ENCODE data around the gene TRDMT1.
A peak's percentile ranks its signal among the peaks of the same experiment; 100 is the strongest.

The TRDMT1 gene

GRCh38 chr10:17200912-17201793, at the start of gene TRDMT1:
TSS of gene TRDMT1 (minus strand) at chr10:17201672. CDS start at chr10:17201634, 38 bp downstream.
- DNase-seq: peak; percentile 61

DNA sequence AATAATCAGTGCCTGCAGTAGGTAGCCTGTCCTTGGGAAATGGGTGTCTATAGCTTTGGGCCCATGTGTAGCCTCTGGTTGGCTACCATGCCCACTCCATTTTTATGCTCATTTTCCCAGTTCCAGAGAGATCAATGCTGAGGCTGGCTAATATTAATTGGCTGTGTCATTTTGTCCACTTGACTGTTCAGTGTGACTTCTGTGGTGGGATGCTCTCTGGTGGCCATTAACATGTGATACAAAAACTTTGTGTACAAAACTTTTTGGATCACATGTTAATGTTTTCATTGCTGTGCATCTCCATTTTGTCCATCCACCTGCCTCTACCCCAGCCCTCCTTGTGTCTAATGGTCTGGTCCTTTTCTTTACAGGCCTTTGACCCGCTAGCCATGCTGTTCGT, 49.3 kb upstream of the TRDMT1 start:
- DNase-seq: no peak

DNA sequence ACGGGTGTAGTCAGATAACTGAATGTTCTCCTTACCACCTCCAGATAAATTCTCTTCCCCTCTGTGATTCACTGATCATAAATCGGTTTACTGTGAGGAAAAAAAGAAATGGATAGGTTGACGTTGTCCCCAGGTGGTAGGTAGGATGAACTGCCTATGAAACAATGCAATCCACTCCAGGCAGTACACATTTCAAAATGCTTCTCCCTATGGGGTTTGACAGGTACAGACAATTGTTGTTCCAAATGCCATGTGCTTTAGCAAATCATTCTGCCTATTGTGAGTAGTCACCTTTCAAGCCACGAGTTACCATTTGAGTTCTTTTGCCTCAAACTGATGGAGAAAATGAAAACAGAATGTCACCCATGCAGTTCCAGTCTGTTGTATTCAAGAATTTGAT, 48.3 kb upstream of the TRDMT1 start:
- no peak for DNase-seq

GRCh38 chr10:17248964-17249363, 47.5 kb upstream of the TRDMT1 start:
- DNase-seq: no peak

DNA sequence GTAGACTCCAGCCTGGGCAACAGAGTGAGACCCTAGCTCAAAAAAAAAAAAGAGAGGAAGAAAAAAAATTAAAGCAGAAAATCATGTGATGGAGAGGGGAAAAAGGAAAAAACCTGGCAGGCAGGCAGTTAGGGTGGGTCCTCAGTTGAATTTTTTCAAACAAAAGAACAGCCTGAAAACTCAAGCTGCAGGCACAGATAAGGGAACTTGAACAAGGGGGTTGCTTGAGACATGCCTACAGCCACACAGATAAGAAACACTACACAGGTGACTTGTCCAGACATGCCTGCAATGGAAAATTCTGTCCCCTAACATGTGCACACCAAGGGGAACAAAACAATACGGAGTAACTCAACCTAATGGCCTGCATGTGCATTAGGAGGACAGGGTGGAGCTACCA, 45.7 kb upstream of the TRDMT1 start:
- DNase-seq: no peak

- DNase-seq: no peak
Observed at GRCh38 chr10:17244700-17245365, 43.4 kb upstream of the TRDMT1 start.

DNA sequence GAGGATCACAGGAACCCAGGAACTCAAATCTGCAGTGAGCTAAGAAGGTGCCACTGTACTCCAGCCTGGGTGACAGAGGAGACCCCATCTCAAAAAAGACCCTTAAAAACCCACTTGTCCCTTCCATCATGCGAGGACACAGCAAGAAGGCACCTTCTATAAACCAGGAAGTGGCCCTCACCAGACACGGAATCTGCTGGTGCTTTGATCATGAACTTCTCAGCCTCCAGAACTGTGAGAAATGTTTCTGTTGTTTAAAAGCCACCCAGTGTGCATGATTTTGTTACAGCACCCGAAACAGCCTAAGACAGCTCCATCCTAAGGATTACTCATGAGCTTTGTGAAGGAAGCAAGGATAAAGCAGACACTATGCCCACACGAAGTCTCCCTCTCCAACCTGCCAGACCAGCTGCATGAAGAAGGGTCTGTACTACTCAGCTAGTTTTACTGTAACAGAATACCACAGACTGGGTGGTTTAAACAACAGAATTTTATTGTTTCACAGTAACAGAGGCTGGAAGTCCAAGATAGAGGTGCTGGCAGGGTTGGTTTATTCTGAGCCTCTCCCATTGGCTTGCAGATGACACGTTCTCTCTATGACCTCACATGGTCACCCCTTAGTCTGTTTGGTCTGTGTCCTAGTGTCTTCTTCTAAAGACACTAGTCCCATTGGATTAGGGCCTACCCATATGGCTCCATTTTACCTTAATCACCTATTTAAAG, 40.3 kb upstream of the TRDMT1 start:
- no peak for DNase-seq

GRCh38 chr10:17240616-17241015, 39.1 kb upstream of the TRDMT1 start:
- DNase-seq: no peak

DNA sequence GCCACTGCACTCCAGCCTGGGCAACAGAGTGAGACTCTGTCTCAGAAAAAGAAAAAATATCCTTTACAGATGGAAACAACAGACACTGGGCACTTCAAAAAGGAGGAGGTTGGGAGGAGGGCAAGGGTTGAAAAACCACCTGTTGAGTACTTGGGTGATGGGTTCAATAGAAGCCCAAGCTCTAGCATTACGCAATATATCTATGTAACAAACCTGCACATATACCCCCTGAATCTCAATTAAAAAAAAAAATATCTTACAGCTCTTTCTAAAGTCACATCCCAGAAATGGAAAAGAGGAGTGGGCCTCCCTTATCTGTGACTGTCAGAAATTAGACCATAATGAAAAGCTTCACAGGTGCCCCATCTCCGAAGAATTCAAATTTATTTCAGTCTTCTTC, 38.6 kb upstream of the TRDMT1 start:
- DNase-seq: no peak

DNA sequence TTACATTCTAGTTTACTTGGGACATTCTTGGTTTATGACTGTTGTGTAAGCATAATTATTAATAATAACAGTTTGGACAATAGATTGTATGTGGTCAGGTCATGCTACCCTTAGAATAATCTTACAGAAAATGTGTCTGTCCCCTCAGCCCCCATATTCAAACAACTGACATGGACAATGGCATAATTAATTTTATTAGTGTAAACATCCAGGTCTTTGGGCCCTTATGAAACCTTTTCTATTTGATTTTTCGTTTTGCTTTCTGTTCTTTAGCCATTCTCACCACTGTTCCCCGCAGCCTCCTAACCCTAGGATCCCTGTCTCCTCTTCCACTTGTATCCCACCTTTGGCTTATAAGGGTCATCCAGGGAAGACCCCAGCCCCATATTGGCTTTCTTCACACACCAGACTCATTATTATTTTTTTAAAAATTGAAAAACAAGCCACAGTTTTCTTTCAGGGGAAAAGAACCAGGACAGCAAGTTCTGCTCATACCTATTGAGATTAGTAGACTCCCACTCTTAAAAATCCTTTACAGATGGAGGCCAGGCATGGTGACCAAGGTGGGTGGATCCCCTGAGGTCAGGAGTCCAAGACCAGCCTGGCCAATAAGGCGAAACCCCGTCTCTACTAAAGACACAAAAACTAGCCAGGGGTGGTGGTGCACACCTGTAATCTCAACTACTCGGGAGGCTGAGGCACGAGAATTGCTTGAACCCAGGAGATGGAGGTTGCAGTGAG, 38.0 kb upstream of the TRDMT1 start:
- DNase-seq: no peak

GRCh38 chr10:17238445-17239291, 37.2 kb upstream of the TRDMT1 start:
- no peak for DNase-seq

- DNase-seq: no peak
Observed at GRCh38 chr10:17237915-17238444, 36.5 kb upstream of the TRDMT1 start.

DNA sequence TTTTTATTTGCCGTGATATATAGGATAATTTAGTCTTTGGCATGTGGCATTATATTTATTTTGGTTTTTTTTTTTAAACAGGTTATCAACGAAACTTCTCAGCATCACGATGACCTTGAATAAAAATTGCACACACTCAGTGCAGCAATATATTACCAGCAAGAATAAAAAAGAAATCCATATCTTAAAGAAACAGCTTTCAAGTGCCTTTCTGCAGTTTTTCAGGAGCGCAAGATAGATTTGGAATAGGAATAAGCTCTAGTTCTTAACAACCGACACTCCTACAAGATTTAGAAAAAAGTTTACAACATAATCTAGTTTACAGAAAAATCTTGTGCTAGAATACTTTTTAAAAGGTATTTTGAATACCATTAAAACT, 35.7 kb upstream of the TRDMT1 start:
- no peak for DNase-seq

DNA sequence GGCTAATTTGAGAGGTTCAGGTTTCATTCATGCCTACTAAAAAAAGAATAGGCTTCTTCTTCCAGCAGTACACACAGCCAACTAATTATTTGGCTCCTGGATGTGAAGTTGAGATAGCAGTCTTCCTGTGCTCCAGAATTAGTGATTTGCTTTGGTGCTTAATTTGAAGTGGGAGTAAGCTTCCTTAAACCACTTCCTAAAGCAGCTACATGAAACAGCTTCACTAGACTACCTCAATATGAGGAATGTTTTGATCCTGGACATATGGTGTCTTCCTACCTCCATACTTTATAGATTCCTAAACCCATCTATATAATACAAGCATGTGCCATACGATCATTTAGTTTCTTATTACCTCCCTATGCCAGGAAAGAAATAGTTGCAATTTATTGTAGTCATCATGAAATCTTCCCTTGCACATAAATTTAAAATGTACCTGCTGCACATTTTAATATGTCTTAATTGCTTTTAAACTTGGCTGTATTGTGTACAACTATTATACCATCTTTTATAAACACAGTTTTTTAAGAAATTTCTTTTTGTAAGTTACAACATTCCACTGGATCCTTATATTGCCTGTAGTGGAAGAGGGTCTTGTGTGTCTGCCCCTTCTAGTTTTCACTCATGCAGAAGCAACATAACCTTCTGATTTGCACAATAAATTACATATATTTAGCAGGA, 35.1 kb upstream of the TRDMT1 start:
- DNase-seq: no peak

- no peak for DNase-seq
Observed at GRCh38 chr10:17235136-17235535, 33.7 kb upstream of the TRDMT1 start.

DNA sequence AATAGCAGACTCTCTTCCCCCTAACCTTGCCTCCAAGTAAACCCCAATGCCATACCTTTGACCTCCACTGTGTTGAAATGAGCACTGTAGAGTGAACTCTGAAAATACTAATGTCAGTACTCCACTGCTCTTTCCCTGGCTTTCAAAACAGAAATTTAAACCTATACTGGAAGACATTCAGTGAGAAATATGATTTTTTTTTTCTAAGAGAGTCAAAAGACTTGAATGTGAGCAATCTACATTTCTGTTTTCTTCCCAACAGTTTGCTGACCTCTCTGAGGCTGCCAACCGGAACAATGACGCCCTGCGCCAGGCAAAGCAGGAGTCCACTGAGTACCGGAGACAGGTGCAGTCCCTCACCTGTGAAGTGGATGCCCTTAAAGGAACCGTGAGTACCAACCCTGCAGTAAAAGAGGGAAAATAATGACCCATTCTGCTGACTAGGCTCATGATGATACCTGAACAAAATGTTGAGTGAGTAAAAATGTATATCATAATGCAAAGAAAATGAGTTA, 33.0 kb upstream of the TRDMT1 start:
- no peak for DNase-seq

DNA sequence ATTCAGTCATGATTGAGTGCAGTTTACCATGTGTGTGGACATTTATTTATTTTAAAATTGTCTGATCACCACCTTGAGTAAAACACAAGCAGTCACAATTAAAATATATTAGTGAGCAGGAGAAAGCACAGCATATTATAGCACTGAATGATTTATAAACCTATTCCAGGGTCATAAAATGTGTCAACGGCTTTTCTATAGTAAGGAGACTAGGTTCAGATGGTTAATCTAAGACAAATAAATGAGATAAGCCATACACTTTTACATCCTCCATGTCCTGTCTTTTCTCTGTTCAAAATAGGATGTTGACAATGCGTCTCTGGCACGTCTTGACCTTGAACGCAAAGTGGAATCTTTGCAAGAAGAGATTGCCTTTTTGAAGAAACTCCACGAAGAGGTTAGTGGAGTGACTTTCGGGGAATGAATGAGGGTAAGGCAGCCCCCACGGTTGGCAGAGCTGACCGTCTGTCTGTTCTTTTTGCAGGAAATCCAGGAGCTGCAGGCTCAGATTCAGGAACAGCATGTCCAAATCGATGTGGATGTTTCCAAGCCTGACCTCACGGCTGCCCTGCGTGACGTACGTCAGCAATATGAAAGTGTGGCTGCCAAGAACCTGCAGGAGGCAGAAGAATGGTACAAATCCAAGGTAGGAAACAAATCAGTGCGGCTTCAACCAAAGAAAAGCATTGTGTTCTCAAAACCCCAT, 32.0 kb upstream of the TRDMT1 start:
- no peak for DNase-seq

GRCh38 chr10:17232276-17232960, 30.9 kb upstream of the TRDMT1 start:
- no peak for DNase-seq

- no peak for DNase-seq
Observed at GRCh38 chr10:17231788-17232187, 30.3 kb upstream of the TRDMT1 start.

All from NCI-H69 (cell line).